OCI-LY7 (cell line): ENCODE results near the gene DUSP19. TPM values are rescaled to one million over a fixed set of nuclear protein-coding genes. Genes with fewer than 3 reads are reported as not detected.

Source experiments
- BruUV-seq: library from RNA; stranded (reverse); fragments of 400-500 nt; replicated peaks from 2 replicates; lab custom pipeline; 2021; lab: Mats Ljungman, UMichigan
- CTCF ChIA-PET: fragments of 300-600 bp; sonication (Branson Sonifier 250); formaldehyde crosslinking; loops from one replicate; lab custom pipeline; 2022; ENCODE audit warnings: antibody characterized with exemption; ENCODE audit not compliant: unreplicated experiment; lab: Charles Lee
- POLR2A ChIA-PET: fragments of 300-600 bp; sonication (Branson Sonifier 250); formaldehyde crosslinking; loops from one replicate; lab custom pipeline; 2022; ENCODE audit warnings: antibody characterized with exemption; lab: Charles Lee
- DNase-seq: peaks from one replicate; pipeline ENCODE4 v3.0.0-alpha.2; 2015; ENCODE audit warnings: low spot score
- H2AFZ ChIP-seq: fragments of 200-600 bp; sonication (generic), shearing (Covaris generic); 2 replicates; pipeline ENCODE4 v1.6.1; 2014; ENCODE audit warnings: mild to moderate bottlenecking, antibody characterized with exemption, low read length, moderate library complexity
- H3K27ac ChIP-seq: fragments of 200-600 bp; sonication (generic); 2 replicates; pipeline ENCODE4 v1.5.1; 2014; ENCODE audit warnings: mixed run types, low read depth, mild to moderate bottlenecking, moderate library complexity, low read length, inconsistent platforms; ENCODE audit not compliant: poor library complexity, severe bottlenecking
- H3K36me3 ChIP-seq: fragments of 200-600 bp; sonication (generic); 2 replicates; pipeline ENCODE4 v1.6.1; 2014; ENCODE audit warnings: mild to moderate bottlenecking, antibody characterized with exemption, low read length, moderate library complexity, mixed read lengths; ENCODE audit not compliant: insufficient read depth
- H3K4me1 ChIP-seq: fragments of 200-600 bp; sonication (generic); 2 replicates; pipeline ENCODE4 v1.5.1; 2014; ENCODE audit warnings: mild to moderate bottlenecking, low read length; ENCODE audit not compliant: insufficient read depth, poor library complexity, severe bottlenecking
- H3K4me2 ChIP-seq: fragments of 200-600 bp; sonication (generic); 2 replicates; pipeline ENCODE4 v1.6.1; 2014; ENCODE audit warnings: mild to moderate bottlenecking, low read length
- H3K4me3 ChIP-seq: fragments of 200-600 bp; sonication (generic); 2 replicates; pipeline ENCODE4 v1.5.1; 2014; ENCODE audit warnings: mild to moderate bottlenecking, low read depth, low read length; ENCODE audit not compliant: poor library complexity, severe bottlenecking
- H3K79me2 ChIP-seq: fragments of 200-600 bp; sonication (generic); 2 replicates; pipeline ENCODE4 v1.6.1; 2016; ENCODE audit warnings: low read depth, mild to moderate bottlenecking, low read length, moderate library complexity, mixed read lengths; ENCODE audit not compliant: insufficient read depth
- H3K9me2 ChIP-seq: fragments of 200-600 bp; sonication (generic); 2 replicates; pipeline ENCODE4 v1.6.1; 2016; ENCODE audit warnings: mild to moderate bottlenecking, low read length, mixed read lengths; ENCODE audit not compliant: insufficient read depth
- H3K9me3 ChIP-seq: fragments of 200-600 bp; sonication (generic); 2 replicates; pipeline ENCODE4 v1.6.1; 2014; ENCODE audit warnings: mild to moderate bottlenecking, mixed run types, low read length, mixed read lengths
- H4K20me1 ChIP-seq: fragments of 200-600 bp; sonication (generic); 2 replicates; pipeline ENCODE4 v1.6.1; 2014; ENCODE audit warnings: mild to moderate bottlenecking, antibody characterized with exemption, low read length, moderate library complexity, mixed read lengths; ENCODE audit not compliant: insufficient read depth
- EZH2phosphoT487 ChIP-seq: fragments of 200-600 bp; sonication (generic); IDR thresholded peaks from 2 replicates; pipeline ENCODE4 v1.6.1; 2018; ENCODE audit warnings: low read depth, borderline replicate concordance, mild to moderate bottlenecking, mixed run types, antibody characterized with exemption, low read length, moderate library complexity, mixed read lengths
- intact Hi-C: fragments of 100-400 bp; cut with micrococcal nuclease; formaldehyde crosslinking; loops from one replicate; pipeline ENCODE4 v1.10.0; 2022; ENCODE audit not compliant: unreplicated experiment
- total RNA-seq, 2 experiments: library from RNA; depleted of rRNA in 1 of 2; stranded (reverse); fragments of >200 nt in 1 of 2; shearing (Covaris generic) in 1 of 2; gene quantifications; 2 replicates each; pipeline ENCODE4 v1.2.3, GENCODE V29; 2014 to 2022
- TF ChIP-seq, protein P1 (sequence below): fragments of 200-600 bp; sonication (generic); conservative IDR thresholded peaks from 2 replicates; pipeline ENCODE4 v1.5.1; 2014; ENCODE audit warnings: mild to moderate bottlenecking, antibody characterized with exemption, low read length, moderate library complexity, mixed read lengths

Gene DUSP19
- total RNA-seq, 2 experiments from 2014 or later = 1.2 to 3.9 TPM

DNA sequence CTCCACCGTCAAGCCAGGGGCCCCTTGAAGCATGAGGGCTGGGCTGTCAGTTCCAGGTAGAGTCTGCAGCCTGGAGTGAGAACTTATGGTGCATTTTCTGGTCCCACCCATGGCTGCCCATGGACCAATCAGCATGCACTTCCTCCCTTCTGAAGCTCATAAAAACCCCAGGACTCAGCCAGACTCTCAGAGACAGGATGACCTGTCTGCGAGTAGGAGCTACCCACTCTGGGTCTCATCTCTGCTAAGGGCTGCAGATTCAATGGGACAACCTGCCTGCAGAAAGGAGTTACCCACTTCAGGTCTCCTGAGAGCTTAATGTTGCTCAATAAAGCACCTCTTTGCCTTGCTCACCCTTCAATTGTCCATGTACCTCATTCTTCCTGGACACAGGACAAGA is 9.4 kb upstream of the DUSP19 start:
- Histone ChIP-seq H3K9me3 (peaks cover 12% of the 10 kb centered on the region; the same call in 1 of the 2 replicates), H2AFZ (no peak overlapping the region), H3K4me1 (no peaks in the 10 kb centered on the region), H3K79me2 (no peaks in the 10 kb centered on the region), H3K9me2 (no peaks in the 10 kb centered on the region), H3K36me3 (no peaks in the 10 kb centered on the region), H3K27ac (no peak overlapping the region), H3K4me3 (no peak overlapping the region), H4K20me1 (no peaks in the 10 kb centered on the region), H3K4me2 (no peak overlapping the region)
- intact Hi-C loops = no loop called here
- no TSS peak for BruUV-seq
- peak; percentile 21 for DNase-seq
- ChIA-PET POLR2A (interaction anchor here (2.8 kb wide), 1 partner anchor 8 kb away, joined by 15 read pairs; the partner anchor contains the start of gene DUSP19), CTCF (no interaction called here)
- TF ChIP-seq, protein P1, sequence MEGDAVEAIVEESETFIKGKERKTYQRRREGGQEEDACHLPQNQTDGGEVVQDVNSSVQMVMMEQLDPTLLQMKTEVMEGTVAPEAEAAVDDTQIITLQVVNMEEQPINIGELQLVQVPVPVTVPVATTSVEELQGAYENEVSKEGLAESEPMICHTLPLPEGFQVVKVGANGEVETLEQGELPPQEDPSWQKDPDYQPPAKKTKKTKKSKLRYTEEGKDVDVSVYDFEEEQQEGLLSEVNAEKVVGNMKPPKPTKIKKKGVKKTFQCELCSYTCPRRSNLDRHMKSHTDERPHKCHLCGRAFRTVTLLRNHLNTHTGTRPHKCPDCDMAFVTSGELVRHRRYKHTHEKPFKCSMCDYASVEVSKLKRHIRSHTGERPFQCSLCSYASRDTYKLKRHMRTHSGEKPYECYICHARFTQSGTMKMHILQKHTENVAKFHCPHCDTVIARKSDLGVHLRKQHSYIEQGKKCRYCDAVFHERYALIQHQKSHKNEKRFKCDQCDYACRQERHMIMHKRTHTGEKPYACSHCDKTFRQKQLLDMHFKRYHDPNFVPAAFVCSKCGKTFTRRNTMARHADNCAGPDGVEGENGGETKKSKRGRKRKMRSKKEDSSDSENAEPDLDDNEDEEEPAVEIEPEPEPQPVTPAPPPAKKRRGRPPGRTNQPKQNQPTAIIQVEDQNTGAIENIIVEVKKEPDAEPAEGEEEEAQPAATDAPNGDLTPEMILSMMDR = no peak
- no peak for TF ChIP-seq EZH2phosphoT487

DNA sequence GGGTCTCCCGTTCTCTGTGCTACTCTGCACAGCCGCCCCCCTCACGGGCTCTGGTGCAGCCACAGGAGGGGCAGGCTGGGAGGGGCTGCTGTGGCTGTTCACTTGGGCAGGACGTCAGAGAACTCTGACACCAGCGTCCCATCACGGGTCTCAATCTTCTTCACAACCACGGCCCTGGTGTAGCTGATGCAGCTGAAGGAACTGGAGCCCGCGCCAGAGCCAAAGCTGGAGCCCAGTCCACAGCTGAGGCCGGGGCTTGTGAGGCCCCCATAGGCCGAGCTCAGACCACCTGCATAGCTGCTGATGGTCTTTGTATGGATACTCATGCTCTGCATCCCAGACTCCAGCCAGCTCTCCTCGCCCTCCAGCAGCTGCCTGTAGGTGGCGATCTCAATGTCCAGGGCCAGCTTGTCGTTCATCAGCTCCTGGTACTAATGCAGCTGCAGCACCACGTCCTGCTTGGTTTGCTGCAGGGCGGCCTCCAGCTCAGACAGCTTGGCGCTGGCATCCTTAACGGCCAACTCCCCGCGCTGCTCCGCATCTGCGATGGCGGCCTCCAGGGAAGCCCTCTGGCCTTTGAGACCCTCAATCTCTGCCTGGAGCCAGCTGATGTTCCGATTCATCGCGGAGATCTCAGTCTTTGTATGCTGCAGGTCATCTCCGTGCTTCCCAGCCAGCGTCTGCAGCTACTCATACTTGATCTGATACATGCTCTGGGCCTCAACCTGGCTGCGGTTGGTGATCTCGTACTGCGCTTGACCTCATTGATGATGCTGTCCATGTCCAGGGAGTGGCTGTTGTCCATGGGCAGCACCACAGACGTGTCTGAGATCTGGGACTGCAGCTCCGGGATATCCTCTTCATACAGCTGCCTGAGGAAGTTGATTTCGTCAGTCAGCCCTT is 7.4 kb upstream of the DUSP19 start:
- CTCF ChIA-PET = no interaction called here
- Histone ChIP-seq H4K20me1 (no peaks in the 10 kb centered on the region), H3K36me3 (no peaks in the 10 kb centered on the region), H3K4me3 (no peak overlapping the region), H3K4me2 (no peak overlapping the region), H3K27ac (no peak overlapping the region), H3K79me2 (no peaks in the 10 kb centered on the region), H3K9me3 (peaks cover 12% of the 10 kb centered on the region; the same call in 1 of the 2 replicates), H2AFZ (no peak overlapping the region), H3K9me2 (no peaks in the 10 kb centered on the region), H3K4me1 (no peaks in the 10 kb centered on the region)
- intact Hi-C loops = no loop called here
- no peak for DNase-seq
- no TSS peak for BruUV-seq
- TF ChIP-seq, protein P1 = peak; percentile 36
- TF ChIP-seq EZH2phosphoT487 = no peak
- POLR2A ChIA-PET = no interaction called here

DNA sequence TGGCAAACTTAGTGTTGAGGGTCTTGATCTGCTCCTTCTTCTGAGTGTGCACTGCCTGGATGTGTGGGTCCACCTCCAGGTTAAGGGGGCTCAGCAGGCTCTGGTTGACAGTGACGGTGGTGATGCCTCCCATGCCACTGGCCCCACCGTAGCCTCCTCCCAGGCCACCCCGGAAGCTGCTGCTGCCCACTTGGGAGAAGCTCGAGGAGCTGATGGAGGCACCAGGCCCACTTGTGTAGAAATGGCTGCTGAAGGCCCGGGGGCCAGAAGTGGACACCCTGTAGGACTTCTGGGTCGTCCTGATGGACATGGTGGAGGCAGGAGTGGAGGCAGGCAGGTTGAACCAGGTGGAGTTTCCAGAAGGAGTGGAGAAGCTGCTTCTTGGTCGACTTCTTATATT is 6.4 kb upstream of the DUSP19 start:
- peaks cover 12% of the 10 kb centered on the region; the same call in 1 of the 2 replicates for H3K9me3 ChIP-seq
- no peaks in the 10 kb centered on the region for H4K20me1 ChIP-seq
- no peaks in the 10 kb centered on the region for H3K79me2 ChIP-seq
- no peak overlapping the region for H3K4me3 ChIP-seq
- TF ChIP-seq, protein P1 = no peak
- TF ChIP-seq EZH2phosphoT487 = no peak
- CTCF ChIA-PET = no interaction called here
- H2AFZ ChIP-seq = no peak overlapping the region
- H3K4me2 ChIP-seq = no peak overlapping the region
- no peak overlapping the region for H3K27ac ChIP-seq
- no peaks in the 10 kb centered on the region for H3K36me3 ChIP-seq
- no peaks in the 10 kb centered on the region for H3K4me1 ChIP-seq
- POLR2A ChIA-PET = interaction anchor here (0.6 kb wide), 1 partner anchor 37 kb away, joined by 3 read pairs; no protein-coding TSS in a partner anchor
- BruUV-seq = no TSS peak
- intact Hi-C loops = no loop called here
- DNase-seq = no peak
- no peaks in the 10 kb centered on the region for H3K9me2 ChIP-seq
